CD4-positive, alpha-beta T cell treated with Interleukin-17A for 4 hours (primary cell): ENCODE data around the gene STEAP1.
"Not testable (repeated sequence)": the region's sequence is repeated elsewhere in the genome, so short reads cannot be mapped to it uniquely, and the experiment has no call there.

Experiments used
- DNase-seq: peaks from one replicate; pipeline ENCODE4 v3.0.0-alpha.2; 2020; ENCODE audit warnings: mixed read lengths

Gene STEAP1

DNA sequence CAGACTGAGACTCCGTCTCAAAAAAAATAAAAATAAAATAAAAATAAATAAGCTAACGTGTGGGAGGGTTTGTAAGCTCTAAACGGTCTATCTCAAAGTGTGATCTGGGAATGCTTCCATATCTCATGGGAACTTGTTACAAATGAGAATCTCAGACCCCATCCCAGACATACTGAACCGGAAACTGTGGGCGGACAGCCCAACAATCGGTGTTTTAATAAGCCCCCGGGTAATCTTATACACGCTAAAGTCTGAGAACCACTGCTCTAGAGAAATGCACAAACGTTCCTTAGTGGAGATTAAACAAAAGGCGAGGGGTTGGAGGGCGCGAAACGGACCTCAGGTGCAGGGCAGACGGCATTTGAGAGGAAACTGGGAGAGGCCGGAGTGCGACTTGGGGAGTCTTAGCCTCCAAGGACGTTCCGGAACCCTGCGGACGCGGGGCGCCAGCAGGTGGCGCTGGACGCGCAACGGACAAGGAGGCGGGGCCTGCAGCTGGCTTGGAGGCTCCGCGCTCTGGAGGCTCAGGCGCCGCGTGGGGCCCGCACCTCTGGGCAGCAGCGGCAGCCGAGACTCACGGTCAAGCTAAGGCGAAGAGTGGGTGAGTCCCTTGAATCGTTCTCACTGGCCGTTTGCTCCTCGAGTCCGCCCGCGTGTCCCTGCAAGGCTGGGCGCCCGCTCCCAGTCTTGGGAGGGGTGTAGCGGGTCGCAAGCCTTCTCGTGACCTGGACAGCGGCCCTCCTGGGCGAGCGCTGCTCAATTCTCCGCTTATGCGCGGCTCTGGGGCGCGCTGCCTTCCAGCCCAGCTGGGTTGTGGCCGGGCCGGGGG is at the start of gene STEAP1:
Gene STEAP1, plus strand, starts transcription at position 527 of the 829 bp plus-strand sequence. CDS start 5,320 bp downstream, outside the sequence.
- DNase-seq, result peak; percentile 90

- DNase-seq, result not testable (repeated sequence)
These were observed 39.3 kb upstream of the STEAP1 start for GRCh38 chr7:90114972-90115371.

GRCh38 chr7:90118551-90119177 is 35.6 kb upstream of the STEAP1 start:
- DNase-seq, result not testable (repeated sequence)

GRCh38 chr7:90119178-90119971 is 34.9 kb upstream of the STEAP1 start:
- DNase-seq, result peak; percentile 39

DNA sequence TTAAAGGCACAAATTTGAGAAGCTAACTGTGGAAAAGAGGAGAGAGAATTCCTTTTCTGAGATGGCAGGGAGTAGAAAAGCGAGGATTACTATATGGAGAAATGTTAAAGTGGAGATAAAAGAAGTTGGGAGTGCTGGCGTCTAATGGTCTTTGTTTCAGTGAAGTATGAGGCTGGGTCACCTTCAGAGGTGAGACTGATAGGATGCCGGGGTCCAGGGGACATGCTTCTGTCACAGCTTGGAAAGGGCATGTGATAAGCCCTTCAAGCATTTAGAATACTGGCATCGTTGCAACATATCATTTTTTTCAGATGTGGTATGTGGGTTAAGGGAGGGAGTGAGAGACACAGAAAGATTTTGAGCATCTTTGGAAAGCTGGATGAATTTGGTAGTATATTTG is 34.1 kb upstream of the STEAP1 start:
- not testable (repeated sequence) for DNase-seq

DNA sequence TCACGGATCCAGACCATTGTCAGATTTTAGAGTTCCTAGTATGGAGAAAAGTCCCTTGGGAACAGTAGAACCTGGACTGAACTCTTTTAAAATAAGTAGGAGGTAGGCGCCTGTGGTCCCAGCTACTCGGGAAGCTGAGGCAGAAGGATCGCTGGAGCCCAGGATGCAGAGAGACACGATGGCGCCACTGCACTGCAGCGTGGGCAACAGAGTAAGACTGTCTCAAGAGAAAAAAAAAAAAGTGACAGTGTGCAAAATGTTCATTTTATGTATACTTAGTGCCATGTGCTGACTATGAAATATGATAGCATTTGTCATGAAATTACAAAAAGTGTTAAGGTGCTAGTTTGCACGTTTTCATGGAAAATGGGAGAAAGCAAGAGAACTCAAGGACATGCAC is 22.5 kb upstream of the STEAP1 start:
- DNase-seq, result not testable (repeated sequence)

DNA sequence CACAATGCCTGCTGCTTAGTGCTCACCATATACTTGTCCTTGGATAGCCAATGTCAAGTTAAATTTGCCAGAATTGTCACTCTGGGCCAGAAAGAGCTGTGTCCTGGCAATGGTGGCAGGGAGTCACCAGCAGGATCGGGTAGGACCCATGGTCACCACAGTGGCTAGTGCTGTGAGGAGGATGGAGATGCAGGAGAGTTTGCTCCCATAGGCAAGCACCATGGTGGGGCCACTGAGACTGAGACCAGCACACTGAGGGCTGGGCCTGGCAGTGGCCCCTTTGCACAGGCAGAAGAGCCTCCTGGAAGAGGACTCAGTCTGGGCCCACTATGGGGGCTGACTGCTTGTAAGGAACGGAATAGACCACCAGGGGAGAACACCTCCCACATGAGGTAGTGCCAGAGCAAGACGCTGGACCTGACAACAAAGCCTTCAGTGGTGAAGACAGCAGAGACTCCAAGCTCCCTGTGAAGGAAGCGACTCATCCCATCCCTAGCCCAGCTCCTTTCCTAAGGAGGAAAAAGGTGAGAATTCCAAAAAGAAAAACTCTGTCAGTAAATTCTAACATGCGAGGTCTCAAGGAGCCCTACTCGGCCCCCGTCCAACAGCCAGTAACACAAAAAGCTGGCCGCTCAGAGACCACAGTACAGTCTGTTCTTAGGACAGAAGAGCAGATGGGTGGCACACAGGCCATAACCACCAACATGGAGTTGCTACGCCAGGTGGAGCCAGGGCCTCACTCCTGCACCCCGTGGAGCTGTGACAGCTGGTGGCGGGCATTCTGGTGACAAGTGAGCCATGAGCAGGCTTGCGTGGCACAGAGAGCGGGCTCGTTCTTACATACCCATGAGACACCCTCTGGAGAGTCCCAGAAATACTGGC is 6.9 kb upstream of the STEAP1 start:
- not testable (repeated sequence) for DNase-seq

DNA sequence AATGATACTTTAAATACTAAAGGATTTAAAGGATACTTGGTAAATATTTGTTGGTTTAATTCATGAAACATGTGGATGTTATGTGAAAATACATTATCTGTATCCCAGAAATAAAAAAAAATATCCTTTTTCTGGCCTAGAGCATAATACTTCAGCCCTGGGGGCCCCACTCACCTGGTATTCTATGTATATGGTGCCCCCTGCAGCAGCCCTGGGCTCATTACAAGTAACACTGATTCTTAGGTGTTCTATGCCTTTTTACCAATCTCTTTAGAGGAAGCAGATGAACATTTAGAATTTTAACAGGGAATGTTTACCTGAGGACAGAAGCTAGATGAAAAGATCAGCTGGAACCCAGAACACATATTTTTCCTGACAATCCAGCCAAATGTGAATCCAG is 4.8 kb upstream of the STEAP1 start:
- peak; percentile 18 for DNase-seq

DNA sequence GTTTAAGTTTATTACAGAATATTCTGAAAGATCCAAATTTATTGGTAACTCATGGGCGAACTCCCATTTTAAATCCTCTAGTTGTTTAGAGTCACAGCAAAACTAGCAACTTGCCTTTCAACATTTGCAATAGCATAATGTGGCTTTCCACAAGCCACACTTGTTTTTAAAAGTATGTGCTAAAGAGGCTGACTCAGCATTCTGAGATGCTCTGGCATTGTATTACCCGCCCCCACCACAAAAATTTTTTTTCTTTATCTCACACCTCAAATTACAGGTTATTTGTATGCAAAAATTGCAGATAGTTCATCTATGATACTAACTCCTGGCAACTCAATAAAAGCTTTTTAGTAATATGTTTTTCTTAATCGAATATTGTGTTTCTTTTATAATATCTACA is 2.4 kb upstream of the STEAP1 start:
- not testable (repeated sequence) for DNase-seq

DNA sequence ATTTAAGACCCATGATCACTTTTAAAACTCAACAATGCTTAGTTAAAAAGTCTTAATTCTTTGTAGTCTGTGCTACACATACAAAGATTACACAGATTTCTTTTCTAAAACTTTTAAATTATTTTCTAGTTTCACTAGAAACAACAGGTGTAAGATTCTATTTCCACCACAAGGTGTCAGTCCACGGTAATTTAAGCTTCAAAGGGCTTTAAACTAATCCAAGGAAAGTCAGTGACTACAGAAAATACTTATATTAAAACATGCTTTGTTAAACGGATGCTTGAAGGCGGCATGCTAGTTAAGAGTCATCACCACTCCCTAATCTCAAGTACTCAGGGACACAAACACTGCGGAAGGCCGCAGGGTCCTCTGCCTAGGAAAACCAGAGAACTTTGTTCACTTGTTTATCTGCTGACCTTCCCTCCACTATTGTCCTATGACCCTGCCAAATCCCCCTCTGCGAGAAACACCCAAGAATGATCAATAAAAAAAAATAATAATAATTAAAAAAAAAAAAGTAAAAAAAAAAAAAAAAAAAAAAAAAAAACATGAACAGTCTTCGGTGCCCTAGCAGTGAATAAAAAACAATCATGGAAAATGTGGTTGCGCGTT is 1.5 kb upstream of the STEAP1 start:
- DNase-seq, result not testable (repeated sequence)

DNA sequence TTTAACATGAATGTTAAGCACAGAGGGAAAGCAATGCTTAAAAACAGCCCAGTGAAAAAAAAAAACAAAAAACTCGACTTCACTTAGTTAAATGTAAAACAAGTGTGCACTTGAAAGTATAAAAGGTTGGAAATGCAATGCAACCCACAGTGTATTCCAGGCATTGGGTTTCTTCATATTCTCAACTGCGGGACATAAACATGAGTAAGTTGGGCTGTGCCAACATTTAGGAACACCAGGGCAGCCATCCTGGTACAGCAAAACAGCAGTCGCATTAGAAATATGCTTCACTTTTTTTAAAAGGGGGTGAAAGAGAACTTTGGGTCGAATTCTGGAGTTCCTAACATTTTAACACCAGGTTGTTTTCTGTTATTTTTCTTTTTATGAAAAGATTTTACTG is 937 bp downstream of the STEAP1 start:
- DNase-seq, result no peak

GRCh38 chr7:90157331-90157730 is 3.1 kb downstream of the STEAP1 start:
- DNase-seq, result not testable (repeated sequence)

- DNase-seq, result not testable (repeated sequence)
These were observed 3.6 kb downstream of the STEAP1 start for GRCh38 chr7:90157761-90158350.

DNA sequence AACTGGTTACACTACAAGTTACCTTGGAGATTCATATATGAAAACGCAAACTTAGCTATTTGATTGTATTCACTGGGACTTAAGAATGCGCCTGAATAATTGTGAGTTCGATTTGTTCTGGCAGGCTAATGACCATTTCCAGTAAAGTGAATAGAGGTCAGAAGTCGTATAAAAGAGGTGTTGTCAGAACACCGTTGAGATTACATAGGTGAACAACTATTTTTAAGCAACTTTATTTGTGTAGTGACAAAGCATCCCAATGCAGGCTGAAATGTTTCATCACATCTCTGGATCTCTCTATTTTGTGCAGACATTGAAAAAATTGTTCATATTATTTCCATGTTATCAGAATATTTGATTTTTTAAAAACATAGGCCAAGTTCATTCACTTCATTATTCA is 9.3 kb downstream of the STEAP1 start:
- DNase-seq, result no peak

GRCh38 chr7:90165724-90166123 is 11.5 kb downstream of the STEAP1 start:
- DNase-seq, result no peak

DNA sequence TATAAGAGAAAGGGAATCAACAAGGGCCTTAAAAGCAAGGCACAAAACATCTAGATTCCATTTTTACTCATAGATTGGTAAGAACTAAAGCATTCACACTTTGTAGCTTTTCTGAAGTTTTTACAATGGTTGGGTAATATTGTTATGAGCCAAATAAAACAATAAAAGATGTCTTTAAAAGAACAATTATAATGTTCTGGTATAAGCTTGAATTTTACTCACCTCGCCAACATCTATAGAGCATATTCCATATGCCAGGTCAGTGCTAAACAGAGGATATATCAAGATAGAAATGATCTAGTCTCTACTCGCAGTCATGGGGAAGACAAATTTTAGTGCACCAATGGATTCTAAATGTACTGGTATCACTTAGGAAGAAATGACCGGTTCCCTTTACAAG is 11.9 kb downstream of the STEAP1 start:
- no peak for DNase-seq

DNA sequence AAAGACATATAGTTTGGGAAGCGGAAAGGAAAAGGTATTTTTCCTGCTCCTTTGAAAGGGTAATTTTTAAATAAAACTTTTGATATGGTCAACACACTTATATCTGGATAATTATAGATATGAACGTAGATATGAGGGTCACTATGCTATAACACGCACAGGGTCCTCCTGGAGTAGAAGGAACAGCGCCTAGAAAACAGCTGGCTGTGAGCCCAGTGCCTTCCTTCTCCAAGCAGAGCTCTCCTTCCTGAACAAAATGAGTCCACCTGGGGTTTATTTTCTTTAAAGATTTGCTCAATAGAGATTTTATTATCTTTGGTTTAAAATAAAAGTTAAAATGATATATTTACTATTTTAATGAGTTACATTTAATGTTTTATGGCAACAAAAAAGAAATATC is 13.1 kb downstream of the STEAP1 start:
- DNase-seq, result no peak

DNA sequence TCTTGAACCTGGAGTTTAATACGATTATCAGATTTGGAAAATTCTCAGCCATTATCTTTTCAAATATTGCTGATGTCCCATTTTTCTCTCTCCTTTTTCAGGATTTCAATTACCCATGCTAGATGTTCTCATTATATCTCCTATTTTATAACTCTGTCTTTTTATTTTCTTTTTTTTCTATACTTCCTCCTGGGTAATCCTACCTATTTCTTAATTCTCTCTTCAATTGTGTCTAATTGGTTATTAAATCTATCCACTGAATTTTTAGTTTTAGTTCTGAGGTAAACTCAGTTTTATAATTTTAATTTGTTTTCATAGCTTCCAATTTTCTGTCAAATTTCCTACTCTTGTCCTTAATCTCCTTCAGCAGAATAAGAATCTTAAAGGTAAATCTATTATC is 15.6 kb downstream of the STEAP1 start:
- no peak for DNase-seq

DNA sequence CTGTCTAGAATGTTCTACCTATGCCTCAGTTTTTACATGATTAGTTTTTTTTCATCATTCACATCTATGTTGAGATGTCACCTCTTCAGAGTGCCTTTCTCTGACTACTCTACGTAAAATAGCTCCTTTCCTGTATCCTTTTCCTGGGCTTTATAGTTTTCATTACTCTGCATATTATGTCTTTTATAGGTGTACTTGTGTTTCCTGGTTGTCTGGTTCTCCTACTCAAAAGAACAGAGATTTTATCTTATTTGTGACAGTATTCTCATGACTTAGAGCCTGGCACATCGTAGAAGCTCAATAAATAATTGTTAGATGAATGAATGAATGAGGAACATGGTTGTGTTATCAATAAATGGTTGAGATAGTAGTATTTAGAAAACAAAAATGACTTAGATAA is 17.9 kb downstream of the STEAP1 start:
- no peak for DNase-seq

- no peak for DNase-seq
These were observed 18.4 kb downstream of the STEAP1 start for GRCh38 chr7:90172624-90173023.

GRCh38 chr7:90173127-90173844 is 19.0 kb downstream of the STEAP1 start:
- DNase-seq, result no peak
